Adrenal gland (tissue), 12 donors: ENCODE data around the gene USP25. TPM values are rescaled to one million over a fixed set of nuclear protein-coding genes. Genes with fewer than 3 reads are reported as not detected.

Source experiments
- DNase-seq, 7 donors: peaks; one replicate each; pipeline ENCODE4 v3.0.0-alpha.2; 2019 to 2020
- H3K27ac ChIP-seq, 5 donors: fragments of 200-600 bp; sonication (generic) in 4 of 5; 1 replicate in 3 of 5; 2 replicates in 2 of 5; pipeline versions ENCODE4 v1.5.1 to v1.8.0; 2016 to 2020; ENCODE audit warnings: mild to moderate bottlenecking in 1 of 5
- H3K27me3 ChIP-seq: fragments of 200-600 bp; 2 replicates; pipeline ENCODE4 v1.8.0; 2021
- H3K36me3 ChIP-seq, 2 donors: fragments of 200-600 bp; replicated peaks in 1 of 2; 1 replicate in 1 of 2; 2 replicates in 1 of 2; pipeline versions ENCODE4 v1.5.1 to v1.8.0; 2018 to 2022
- H3K4me1 ChIP-seq, 2 donors: fragments of 200-600 bp; replicated peaks in 1 of 2; 1 replicate in 1 of 2; 2 replicates in 1 of 2; pipeline versions ENCODE4 v1.5.1 to v1.8.0; 2018 to 2021
- H3K4me3 ChIP-seq, 4 donors: fragments of 200-600 bp; sonication (generic) in 3 of 4; one replicate each; pipeline ENCODE4 v1.5.1; 2016 to 2018
- H3K9me3 ChIP-seq, 3 donors: fragments of 200-600 bp; sonication (generic) in 1 of 3; replicated peaks in 1 of 3; 1 replicate in 2 of 3; 2 replicates in 1 of 3; pipeline versions ENCODE4 v1.5.1 to v1.8.0; 2016 to 2021
- CTCF ChIP-seq, 6 experiments: fragments of 450-650 bp in 4 of 6; fragments of 200-600 bp in 2 of 6; sonication (generic) in 1 of 6; IDR thresholded peaks; 1 replicate in 5 of 6; 2 replicates in 1 of 6; pipeline versions ENCODE4 v1.5.1 to v1.8.0; 2016 to 2021; ENCODE audit warnings: antibody characterized with exemption in 6 of 6, mild to moderate bottlenecking in 2 of 6, moderate library complexity in 1 of 6
- POLR2A ChIP-seq, 2 donors: fragments of 450-650 bp; IDR thresholded peaks; one replicate each; pipeline ENCODE4 v1.6.1; 2017; ENCODE audit warnings: antibody characterized with exemption in 2 of 2, mild to moderate bottlenecking in 2 of 2, moderate library complexity in 1 of 2
- WGBS, 4 donors: extraction: QIAGEN DNeasy Blood & Tissue Kit in 2 of 4; methylation state at CpG; one replicate each; pipeline versions ENCODE4 v1.1.5 to v1.1.7; 2013 to 2017; 5-methylcytosine and 5-hydroxymethylcytosine counted together
- intact Hi-C, 2 donors: fragments of 100-400 bp; cut with DNase I; formaldehyde crosslinking; loops; one replicate each; pipeline versions ENCODE4 v1.14.1 to v1.15.0; 2022 to 2023
- polyA plus RNA-seq, 3 donors: library from polyadenylated mRNA; stranded (reverse); fragments of 200-250 nt in 2 of 3; fragments of 350-450 nt in 1 of 3; fragmentation: Illumina TruSeq in 1 of 3; extraction: RNeasy Lipid Tissue Mini Kit (QIAGEN cat#74804) in 1 of 3; gene quantifications; one replicate each; pipeline ENCODE4 v1.2.3, GENCODE V29; 2013 to 2014
- total RNA-seq, 9 donors: library from RNA; depleted of rRNA in 4 of 9; stranded (reverse); fragments of >200 nt in 4 of 9; fragments of 120-200 nt in 1 of 9; fragmentation: NEBNext Ultra II Directional in 1 of 9; extraction: Animal tissue kit (Norgen Biotek cat#: 25700) in 1 of 9; gene quantifications; one replicate each; pipeline versions ENCODE4 v1.1.0 to v1.2.4, GENCODE V29; 2013 to 2023
- donor health status: healthy with polysubstance abuse.
- donor health status: Bipolar disorder and iron deficiency.
- donor health status: DM: yes; HTN: yes; CAD: no.
- donor health status: DM: no; HTN: no; CAD: no.
- donor health status: DM: no; HTN: no; CAD: no.
- donor health status: DM: yes; HTN: yes; CAD: no.

The USP25 gene
- total and polyA plus RNA-seq, 12 donors = 11.8 to 47.4 (median 38.3) TPM

GRCh38 chr21:15797577-15798363, 68.0 kb downstream of the USP25 start:
- Histone ChIP-seq H3K36me3 (no peaks in the 10 kb centered on the region), H3K27ac (no peak overlapping the region), H3K4me1 (peaks cover 9 to 16% of the 10 kb centered on the region in 2 donors), H3K27me3 (no peaks in the 10 kb centered on the region), H3K9me3 (no peaks in the 10 kb centered on the region), H3K4me3 (no peak overlapping the region)
- WGBS, 4 donors = 67 to 81% (median 75%) methylated on average over 3 of the region's 3 CpGs
- DNase-seq = no peak
- intact Hi-C loops = no loop called here
- TF ChIP-seq CTCF (IDR thresholded peaks at IDR 0.05) (no peak), POLR2A (IDR thresholded peaks at IDR 0.05) (no peak)

GRCh38 chr21:15801352-15801863, 71.6 kb downstream of the USP25 start:
- Histone ChIP-seq H3K9me3 (no peaks in the 10 kb centered on the region), H3K27me3 (no peaks in the 10 kb centered on the region), H3K27ac (no peak overlapping the region), H3K4me3 (no peak overlapping the region), H3K4me1 (peaks cover 9 to 16% of the 10 kb centered on the region in 2 donors), H3K36me3 (no peaks in the 10 kb centered on the region)
- TF ChIP-seq POLR2A (IDR thresholded peaks at IDR 0.05) (no peak), CTCF (IDR thresholded peaks at IDR 0.05) (no peak)
- no peak for DNase-seq
- 96 to 97% (median 97%) methylated on average over 3 of the region's 3 CpGs for WGBS, 4 donors
- intact Hi-C loops = no loop called here

GRCh38 chr21:15804247-15805005, 74.6 kb downstream of the USP25 start:
- Histone ChIP-seq H3K4me3 (no peak overlapping the region), H3K4me1 (peaks cover 8 to 9% of the 10 kb centered on the region in 2 donors), H3K36me3 (no peaks in the 10 kb centered on the region), H3K27me3 (no peaks in the 10 kb centered on the region), H3K27ac (no peak overlapping the region), H3K9me3 (no peaks in the 10 kb centered on the region)
- no peak for DNase-seq
- intact Hi-C loops = no loop called here
- TF ChIP-seq POLR2A (IDR thresholded peaks at IDR 0.05) (no peak), CTCF (IDR thresholded peaks at IDR 0.05) (no peak)
- WGBS, 4 donors = 92 to 98% (median 96%) methylated on average over 4 of the region's 4 CpGs

- DNase-seq = no peak
- TF ChIP-seq POLR2A (IDR thresholded peaks at IDR 0.05) (no peak), CTCF (IDR thresholded peaks at IDR 0.05) (no peak)
- Histone ChIP-seq H3K4me1 (peaks cover 8 to 9% of the 10 kb centered on the region in 2 donors), H3K27ac (no peak overlapping the region), H3K9me3 (no peaks in the 10 kb centered on the region), H3K27me3 (no peaks in the 10 kb centered on the region), H3K36me3 (no peaks in the 10 kb centered on the region), H3K4me3 (no peak overlapping the region)
- intact Hi-C loops = no loop called here
- 87 to 96% (median 95%) methylated on average over 7 of the region's 7 CpGs for WGBS, 4 donors
These were observed 79.3 kb downstream of the USP25 start for GRCh38 chr21:15809065-15809464.
